ENCODE data around the gene DNM3.

Gene DNM3

GRCh38 chr1:171816300-171816901 is 24.9 kb upstream of the DNM3 start:
- FAIRE-seq (no peak), DNase-seq (ENCODE audit: extremely low spot score, insufficient read length, low read depth) (no peak)

GRCh38 chr1:171817511-171818265 is 23.6 kb upstream of the DNM3 start:
- DNase-seq (ENCODE audit: extremely low spot score, insufficient read length, low read depth) (no peak), FAIRE-seq (no peak)

GRCh38 chr1:171819946-171820345 is 21.4 kb upstream of the DNM3 start:
- FAIRE-seq = no peak
- no peak for DNase-seq (ENCODE audit: extremely low spot score, insufficient read length, low read depth)

GRCh38 chr1:171826973-171827372 is 14.3 kb upstream of the DNM3 start:
- FAIRE-seq = no peak

GRCh38 chr1:171828794-171829193 is 12.5 kb upstream of the DNM3 start:
- FAIRE-seq (no peak), DNase-seq (ENCODE audit: extremely low spot score, insufficient read length, low read depth) (no peak)

More at GRCh38 chr1:171826973-171827372, 14.3 kb upstream of the DNM3 start:
- DNase-seq (ENCODE audit: extremely low spot score, insufficient read length, low read depth) = no peak

- DNase-seq (ENCODE audit: extremely low spot score, insufficient read length, low read depth) (no peak), FAIRE-seq (no peak)
Measured at GRCh38 chr1:171833091-171833825, 8.0 kb upstream of the DNM3 start.

- no peak for DNase-seq (ENCODE audit: extremely low spot score, insufficient read length, low read depth)
- FAIRE-seq = no peak
Measured at GRCh38 chr1:171834821-171835220, 6.5 kb upstream of the DNM3 start.

- no peak for FAIRE-seq
Measured at GRCh38 chr1:171835891-171836290, 5.4 kb upstream of the DNM3 start.

GRCh38 chr1:171841931-171842761 is 848 bp downstream of the DNM3 start:
- no peak for FAIRE-seq
- no peak for DNase-seq (ENCODE audit: extremely low spot score, insufficient read length, low read depth)

More at GRCh38 chr1:171835891-171836290, 5.4 kb upstream of the DNM3 start:
- no peak for DNase-seq (ENCODE audit: extremely low spot score, insufficient read length, low read depth)

GRCh38 chr1:171844381-171844780 is 3.1 kb downstream of the DNM3 start:
- no peak for DNase-seq (ENCODE audit: extremely low spot score, insufficient read length, low read depth)
- no peak for FAIRE-seq

- no peak for DNase-seq (ENCODE audit: extremely low spot score, insufficient read length, low read depth)
- FAIRE-seq = no peak
Measured at GRCh38 chr1:171845998-171846397, 4.7 kb downstream of the DNM3 start.

- no peak for FAIRE-seq
- DNase-seq (ENCODE audit: extremely low spot score, insufficient read length, low read depth) = no peak
Measured at GRCh38 chr1:171849245-171849898, 8.1 kb downstream of the DNM3 start.

- DNase-seq (ENCODE audit: extremely low spot score, insufficient read length, low read depth) (no peak), FAIRE-seq (no peak)
Measured at GRCh38 chr1:171850651-171851350, 9.5 kb downstream of the DNM3 start.

- DNase-seq (ENCODE audit: extremely low spot score, insufficient read length, low read depth) = no peak
- no peak for FAIRE-seq
Measured at GRCh38 chr1:171852272-171852671, 11.0 kb downstream of the DNM3 start.

- DNase-seq (ENCODE audit: extremely low spot score, insufficient read length, low read depth) (no peak), FAIRE-seq (no peak)
Measured at GRCh38 chr1:171855381-171855780, 14.1 kb downstream of the DNM3 start.

GRCh38 chr1:171858696-171859095 is 17.4 kb downstream of the DNM3 start:
- no peak for DNase-seq (ENCODE audit: extremely low spot score, insufficient read length, low read depth)
- FAIRE-seq = no peak

- no peak for FAIRE-seq
- DNase-seq (ENCODE audit: extremely low spot score, insufficient read length, low read depth) = no peak
Measured at GRCh38 chr1:171860696-171861095, 19.4 kb downstream of the DNM3 start.

GRCh38 chr1:171863531-171863930 is 22.2 kb downstream of the DNM3 start:
- FAIRE-seq = no peak
- DNase-seq (ENCODE audit: extremely low spot score, insufficient read length, low read depth) = no peak

GRCh38 chr1:171864308-171864707 is 23.0 kb downstream of the DNM3 start:
- DNase-seq (ENCODE audit: extremely low spot score, insufficient read length, low read depth) (no peak), FAIRE-seq (no peak)

All from GM18507 (cell line).